Left forelimb (tissue), 1 donor: ENCODE measurements around the gene STPG4.
"Not testable (repeated sequence)": the region's sequence is repeated elsewhere in the genome, so short reads cannot be mapped to it uniquely, and the experiment has no call there.

ENCODE experiments used
- DNase-seq: peaks from one replicate; pipeline ENCODE4 v3.0.0-alpha.2; 2018; ENCODE audit warnings: low spot score

Gene STPG4

GRCh38 chr2:47126783-47127182, 28.3 kb downstream of the STPG4 start:
- no peak for DNase-seq

DNA sequence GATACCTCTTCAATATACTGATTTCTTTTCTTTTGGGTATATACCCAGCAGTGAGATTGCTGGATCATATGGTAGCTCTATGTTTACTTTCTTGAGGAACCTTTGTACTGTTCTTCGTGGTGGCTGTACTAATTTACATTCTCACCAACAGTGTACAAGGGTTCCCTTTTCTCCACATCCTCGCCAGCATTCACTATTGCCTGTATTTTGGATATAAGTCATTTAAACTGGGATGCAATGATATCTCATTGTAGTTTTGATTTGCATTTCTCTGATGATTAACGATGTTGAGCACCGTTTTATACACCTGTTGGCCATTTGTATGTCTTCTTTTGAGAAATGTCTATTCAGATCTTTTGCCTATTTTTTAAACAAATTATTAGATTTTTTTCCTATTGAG, 30.4 kb downstream of the STPG4 start:
- not testable (repeated sequence) for DNase-seq

- DNase-seq, result not testable (repeated sequence)
Measured at GRCh38 chr2:47120424-47120823, 34.7 kb downstream of the STPG4 start.

GRCh38 chr2:47119001-47119400, 36.1 kb downstream of the STPG4 start:
- DNase-seq, result no peak

- no peak for DNase-seq
Measured at GRCh38 chr2:47118581-47118980, 36.5 kb downstream of the STPG4 start.

- no peak for DNase-seq
Measured at GRCh38 chr2:47112665-47113435, 42.3 kb downstream of the STPG4 start.

DNA sequence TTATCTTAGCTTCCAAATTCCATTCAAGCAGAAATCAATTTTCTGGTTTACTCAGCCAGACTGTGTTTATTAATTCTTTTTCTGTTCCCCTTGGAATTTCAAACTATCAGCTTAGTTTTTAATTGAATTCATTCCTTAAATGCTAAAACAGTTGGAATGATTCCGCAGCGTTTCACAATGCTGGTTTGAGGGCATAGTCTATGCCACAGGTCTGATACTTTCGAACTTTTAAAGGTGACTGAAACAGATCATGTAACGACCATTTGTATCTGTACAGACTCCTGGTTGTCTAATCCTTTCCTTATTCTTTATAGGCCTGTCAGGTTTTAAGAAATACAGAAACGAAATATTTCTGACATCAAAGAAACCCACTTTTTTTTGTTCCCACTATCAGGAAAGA, 45.4 kb downstream of the STPG4 start:
- no peak for DNase-seq

GRCh38 chr2:47109007-47109375, 46.1 kb downstream of the STPG4 start:
- no peak for DNase-seq

DNA sequence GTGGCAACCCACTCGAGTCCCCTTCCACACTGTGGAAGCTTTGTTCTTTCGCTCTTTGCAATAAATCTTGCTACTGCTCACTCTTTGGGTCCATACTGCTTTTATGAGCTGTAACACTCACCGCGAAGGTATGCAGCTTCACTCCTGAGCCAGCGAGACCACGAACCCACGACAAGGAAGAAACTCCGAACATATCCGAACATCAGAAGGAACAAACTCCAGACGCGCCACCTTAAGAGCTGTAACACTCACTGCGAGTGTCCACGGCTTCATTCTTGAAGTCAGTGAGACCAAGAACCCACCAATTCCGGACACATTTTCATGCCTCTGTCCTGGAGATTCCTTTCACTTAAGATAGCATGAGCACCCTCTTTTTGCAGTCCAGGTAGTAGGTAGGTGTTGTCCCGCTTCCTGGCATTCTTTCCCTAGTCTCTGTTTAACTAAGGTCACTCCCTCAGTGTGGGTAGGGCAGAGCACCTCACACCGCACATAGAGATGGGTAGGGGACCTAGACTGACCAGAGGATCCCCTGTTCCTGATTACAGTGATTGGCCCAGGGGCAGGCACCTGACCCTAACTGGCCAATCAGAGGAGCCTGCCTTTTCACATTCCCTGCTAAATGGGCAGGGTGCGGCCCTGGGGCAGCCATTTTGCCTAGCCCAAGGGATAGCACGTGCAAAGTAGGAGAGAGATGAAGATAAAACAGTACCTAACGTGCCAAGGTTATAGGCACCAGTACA, 46.7 kb downstream of the STPG4 start:
- not testable (repeated sequence) for DNase-seq

GRCh38 chr2:47107201-47107600, 47.9 kb downstream of the STPG4 start:
- not testable (repeated sequence) for DNase-seq

GRCh38 chr2:47106231-47106630, 48.9 kb downstream of the STPG4 start:
- DNase-seq, result not testable (repeated sequence)

- DNase-seq, result not testable (repeated sequence)
Measured at GRCh38 chr2:47099712-47100111, 55.4 kb downstream of the STPG4 start.

- no peak for DNase-seq
Measured at GRCh38 chr2:47098953-47099352, 56.2 kb downstream of the STPG4 start.

DNA sequence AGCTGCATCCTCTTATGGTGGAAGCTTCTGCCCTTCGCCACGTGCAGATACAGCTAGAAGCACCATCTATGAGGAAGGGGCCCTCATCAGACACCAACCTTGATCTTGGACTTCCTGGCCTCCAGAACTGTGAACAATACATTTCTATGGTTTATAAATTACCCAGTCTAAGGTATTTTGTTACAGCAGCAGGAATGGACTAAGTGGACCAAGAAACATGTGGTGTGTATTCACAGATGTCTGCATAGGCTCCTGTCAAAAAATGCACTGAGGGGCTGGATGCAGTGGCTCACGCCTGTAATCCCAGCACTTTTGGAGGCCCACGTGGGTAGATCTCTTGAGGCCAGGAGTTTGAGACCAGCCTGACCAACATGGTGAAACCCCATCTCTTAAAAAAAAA, 57.5 kb downstream of the STPG4 start:
- no peak for DNase-seq

DNA sequence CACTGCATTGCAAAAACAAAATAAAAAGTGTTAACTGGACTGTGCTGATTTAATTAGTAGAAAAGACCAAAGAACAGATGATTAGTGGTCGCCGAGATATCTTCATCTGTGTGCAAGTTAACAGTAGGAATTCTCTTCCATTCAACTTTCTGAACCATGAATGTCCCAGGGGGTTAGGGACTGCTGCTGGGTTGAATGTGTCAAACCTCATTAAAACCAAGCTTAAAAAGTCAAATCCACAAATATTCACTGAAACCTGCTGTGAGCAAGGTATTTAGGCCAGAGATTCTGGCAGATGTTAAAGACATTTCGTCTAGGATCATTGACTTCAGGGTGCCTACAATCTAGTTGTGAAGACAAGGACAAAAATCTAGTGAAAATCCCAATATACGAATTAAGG, 58.7 kb downstream of the STPG4 start:
- DNase-seq, result no peak

DNA sequence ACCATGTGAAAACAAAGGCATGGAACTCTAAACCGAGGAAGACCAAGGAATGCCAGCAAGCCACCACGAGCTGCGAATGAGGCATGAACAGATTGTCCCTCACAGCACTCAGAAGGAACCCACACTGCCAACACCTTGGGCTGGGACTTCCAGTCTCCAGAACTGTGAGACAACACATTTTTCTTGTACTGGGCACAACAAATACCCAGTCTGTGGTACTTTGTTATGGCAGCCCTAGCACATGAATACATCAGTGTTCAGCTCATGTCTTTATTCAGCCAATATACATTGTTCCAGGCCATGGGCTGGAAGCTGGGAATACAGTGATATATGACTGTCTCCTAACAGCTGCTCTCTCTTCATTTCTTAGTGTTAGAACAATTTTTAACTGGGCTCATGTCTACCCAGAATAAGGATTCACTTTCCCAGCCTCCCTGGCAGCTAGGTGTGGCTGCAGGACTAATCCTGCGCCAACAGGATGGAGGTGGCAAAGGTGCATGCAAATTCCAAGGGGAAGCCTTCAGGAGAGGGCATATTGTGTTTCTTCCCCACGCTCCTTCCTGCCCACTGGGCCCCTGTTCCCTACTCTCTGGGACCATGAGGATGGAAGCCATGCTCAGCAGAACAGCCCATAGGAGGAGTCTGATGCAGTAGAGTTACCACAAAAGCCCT, 59.6 kb downstream of the STPG4 start:
- DNase-seq, result no peak

DNA sequence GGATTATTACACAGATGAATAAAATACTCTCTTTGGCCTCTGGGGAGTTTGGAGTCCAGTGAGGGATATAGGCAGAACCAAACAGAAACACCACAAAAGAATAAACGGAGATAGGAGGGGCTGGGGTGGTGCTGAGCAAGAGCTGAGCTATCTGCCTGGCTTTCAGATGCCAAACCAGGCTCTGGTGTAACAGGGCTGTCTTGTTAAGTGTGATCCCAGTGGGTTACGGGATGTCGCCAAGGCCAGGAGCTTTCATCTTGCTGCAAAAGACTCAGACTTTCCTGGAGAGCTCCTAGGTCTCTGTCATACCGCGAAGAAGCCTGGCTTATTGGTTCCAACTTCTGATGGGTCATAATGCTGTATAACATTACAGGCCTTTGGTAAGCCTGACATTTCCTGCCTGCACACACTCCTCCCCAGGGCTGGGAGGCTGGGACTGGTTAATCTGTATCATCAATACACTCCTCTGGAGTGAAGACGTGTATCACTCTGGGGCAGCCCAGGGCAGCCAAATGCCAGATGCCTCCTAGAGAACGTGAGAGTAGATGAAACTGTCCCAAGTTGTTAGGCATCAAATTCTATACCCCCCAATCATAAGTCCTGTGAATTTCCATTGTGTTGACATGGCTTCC, 60.5 kb downstream of the STPG4 start:
- DNase-seq, result no peak

GRCh38 chr2:47093626-47094025, 61.5 kb downstream of the STPG4 start:
- no peak for DNase-seq

- DNase-seq, result no peak
Measured at GRCh38 chr2:47092465-47092864, 62.6 kb downstream of the STPG4 start.

DNA sequence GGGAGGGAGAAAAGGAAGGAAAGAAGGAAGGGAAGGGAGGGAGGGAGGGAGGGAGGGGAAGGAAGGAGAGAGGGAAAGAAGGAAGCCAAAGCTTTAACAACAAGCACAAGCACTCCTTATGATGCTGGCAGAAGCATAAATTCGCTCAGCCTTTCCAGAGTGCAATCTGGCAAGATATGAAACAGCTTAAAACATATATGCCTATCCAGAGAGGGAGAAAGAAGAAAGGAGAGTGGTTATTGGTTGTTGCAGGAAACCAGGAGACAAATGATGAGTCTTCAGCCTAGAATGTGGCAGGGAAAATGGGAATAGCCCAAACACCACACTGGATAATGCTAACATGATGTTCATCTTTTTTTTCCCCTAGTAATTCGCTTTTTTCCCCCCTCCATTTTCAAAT, 64.0 kb downstream of the STPG4 start:
- no peak for DNase-seq

DNA sequence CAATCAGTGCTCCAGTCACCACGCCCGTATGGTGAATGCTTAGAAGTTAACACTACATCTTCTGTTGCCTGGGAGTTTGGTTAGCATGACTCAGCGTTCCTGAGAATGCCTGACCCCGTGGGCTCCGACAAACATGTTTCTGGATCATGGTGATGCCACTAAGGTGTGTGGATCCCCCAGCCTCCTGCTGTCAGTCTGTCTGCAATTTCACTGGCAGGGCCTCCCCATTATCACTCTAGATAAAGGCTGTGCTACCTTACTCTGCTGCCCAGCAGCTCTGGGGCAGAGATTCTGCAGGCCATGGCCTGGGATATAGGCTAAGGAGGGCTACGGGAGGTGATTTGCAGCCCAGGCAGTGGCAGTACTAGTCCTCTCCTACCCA, 66.0 kb downstream of the STPG4 start:
- no peak for DNase-seq

DNA sequence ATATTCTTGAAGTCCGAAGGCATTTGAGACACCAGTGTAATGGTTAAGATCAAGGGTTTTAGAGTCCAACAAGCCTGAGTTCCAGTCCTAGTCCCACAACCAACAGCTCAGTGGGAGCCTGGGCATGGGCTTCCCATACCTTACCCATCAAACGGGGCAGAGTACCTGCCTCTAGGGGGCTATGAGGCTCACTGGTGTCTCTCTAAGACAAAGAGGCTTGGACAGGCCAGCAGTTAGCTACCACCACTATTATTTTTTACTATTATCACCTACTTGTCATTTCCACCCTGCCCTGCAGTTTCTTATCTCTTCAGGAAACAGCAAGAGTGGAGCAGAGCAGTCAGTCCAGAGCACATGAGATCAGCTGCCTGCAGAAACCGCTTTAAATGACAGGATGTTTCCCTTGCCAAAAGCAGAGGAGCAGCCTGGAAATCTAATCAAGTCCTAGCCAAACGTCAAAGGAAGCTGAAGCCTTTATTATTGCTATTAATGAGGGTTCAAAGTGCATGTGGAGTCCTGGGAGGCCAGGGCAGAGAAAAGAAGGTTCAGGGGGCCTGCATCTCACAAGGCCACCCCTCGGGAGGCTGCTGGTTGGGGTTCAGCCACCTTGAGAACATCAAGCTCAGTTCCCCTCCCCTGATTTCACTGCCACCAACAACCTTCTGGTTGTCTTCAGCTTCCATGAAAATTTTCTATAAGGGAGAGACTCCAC, 66.6 kb downstream of the STPG4 start:
- no peak for DNase-seq
